CD4-positive, alpha-beta T cell (primary cell): ENCODE measurements around the gene PRICKLE2. TPM values are rescaled to one million over a fixed set of nuclear protein-coding genes. Genes with fewer than 3 reads are reported as not detected.

Experiments
- ATAC-seq: fragments of 200-7000 bp; cut with Tn5 transposase; one replicate; pipeline ENCODE4 v1.10.0; 2022; ENCODE audit warnings: mild to moderate bottlenecking; ENCODE audit not compliant: poor library complexity
- CTCF ChIA-PET: fragments of 350-600 bp; sonication (Branson Sonifier 250); formaldehyde crosslinking; loops from one replicate; lab custom pipeline; 2021; ENCODE audit warnings: antibody characterized with exemption, inconsistent platforms; lab: Charles Lee
- POLR2A ChIA-PET: fragments of 350-600 bp; sonication (Branson Sonifier 250); formaldehyde crosslinking; loops from one replicate; lab custom pipeline; 2021; ENCODE audit warnings: antibody characterized with exemption, inconsistent platforms; lab: Charles Lee
- DNase-seq, 14 experiments: peaks; one replicate each; pipeline ENCODE4 v3.0.0-alpha.2; 2013 to 2020; ENCODE audit warnings: mixed read lengths in 2 of 14
- H3K27ac ChIP-seq, 2 donors: one replicate each; pipeline versions ENCODE4 v1.5.1 to v1.7.0; 2013; ENCODE audit warnings: low read length in 2 of 2, low read depth in 1 of 2, mild to moderate bottlenecking in 1 of 2
- H3K27me3 ChIP-seq, 2 experiments: 1 replicate in 1 of 2; 2 replicates in 1 of 2; pipeline versions ENCODE4 v1.6.1 to v1.7.0; 2013; ENCODE audit warnings: low read length in 2 of 2, control low read depth in 1 of 2, mild to moderate bottlenecking in 1 of 2, moderate library complexity in 1 of 2; ENCODE audit not compliant: insufficient read depth in 2 of 2, control insufficient read depth in 1 of 2
- H3K36me3 ChIP-seq: one replicate; pipeline ENCODE4 v1.6.1; 2013; ENCODE audit warnings: low read length, control low read depth; ENCODE audit not compliant: insufficient read depth
- H3K4me1 ChIP-seq: one replicate; pipeline ENCODE4 v1.6.1; 2013; ENCODE audit warnings: low read length, control low read depth; ENCODE audit not compliant: insufficient read depth
- H3K4me3 ChIP-seq: one replicate; pipeline ENCODE4 v1.5.1; 2013; ENCODE audit warnings: mild to moderate bottlenecking, low read length, moderate library complexity
- H3K9me3 ChIP-seq, 2 experiments: 1 replicate in 1 of 2; 2 replicates in 1 of 2; pipeline versions ENCODE4 v1.6.1 to v1.7.0; 2013; ENCODE audit warnings: low read length in 2 of 2, mild to moderate bottlenecking in 2 of 2, control low read depth in 1 of 2, moderate library complexity in 1 of 2; ENCODE audit not compliant: control insufficient read depth in 1 of 2, insufficient read depth in 1 of 2
- H3K27ac Mint-ChIP-seq: one replicate; pipeline ENCODE4 v1.8.0; 2020; ENCODE audit warnings: mixed read lengths
- H3K27me3 Mint-ChIP-seq: one replicate; pipeline ENCODE4 v1.8.0; 2021; ENCODE audit warnings: mixed read lengths
- H3K36me3 Mint-ChIP-seq: one replicate; pipeline ENCODE4 v1.8.0; 2021; ENCODE audit warnings: low read depth, mixed read lengths
- H3K4me1 Mint-ChIP-seq: one replicate; pipeline ENCODE4 v1.8.0; 2021; ENCODE audit warnings: low read depth, mixed read lengths
- H3K4me3 Mint-ChIP-seq: one replicate; pipeline ENCODE4 v1.8.0; 2020; ENCODE audit warnings: mild to moderate bottlenecking, mixed read lengths
- H3K9me3 Mint-ChIP-seq: one replicate; pipeline ENCODE4 v1.8.0; 2020; ENCODE audit warnings: mixed read lengths
- CTCF ChIP-seq: fragments of 200-600 bp; IDR thresholded peaks from one replicate; pipeline ENCODE4 v1.8.0; 2022; ENCODE audit warnings: antibody characterized with exemption, mild to moderate bottlenecking
- intact Hi-C, 2 experiments: fragments of 100-400 bp; cut with DNase I in 1 of 2; cut with micrococcal nuclease in 1 of 2; formaldehyde crosslinking; loops; one replicate each; pipeline versions ENCODE4 v1.15.1 to v1.9.0; 2023 to 2025; cut with DNase I, micrococcal nuclease
- total RNA-seq, 174 experiments: library from RNA in 2 of 174; stranded (reverse) in 2 of 174; gene quantifications; one replicate each; pipeline ENCODE4 v1.2.3 and lab custom pipeline; 2021 to 2026

Gene PRICKLE2
- total RNA-seq, 2 experiments from 2014 or later: not detected

GRCh38 chr3:64232821-64233220 lies 7.6 kb upstream of the PRICKLE2 start:
- H3K27ac Mint-ChIP-seq: no peak overlapping the region
- H3K9me3 ChIP-seq: peaks cover 0 to 8% of the 10 kb centered on the region in 2 experiments
- no peaks in the 10 kb centered on the region for H3K27me3 ChIP-seq
- H3K4me3 ChIP-seq: no peak overlapping the region
- ATAC-seq: no peak
- no peaks in the 10 kb centered on the region for H3K36me3 ChIP-seq
- no peaks in the 10 kb centered on the region for H3K4me1 Mint-ChIP-seq
- ChIA-PET CTCF (no interaction called here), POLR2A (no interaction called here)
- no peak for TF ChIP-seq CTCF
- no peak overlapping the region for H3K4me3 Mint-ChIP-seq
- no peak for DNase-seq
- no peak overlapping the region for H3K27ac ChIP-seq
- no peaks in the 10 kb centered on the region for H3K4me1 ChIP-seq
- intact Hi-C loops: no loop called here
- no peaks in the 10 kb centered on the region for H3K27me3 Mint-ChIP-seq
- no peaks in the 10 kb centered on the region for H3K36me3 Mint-ChIP-seq
- no peaks in the 10 kb centered on the region for H3K9me3 Mint-ChIP-seq

- Histone ChIP-seq H3K27me3 (no peaks in the 10 kb centered on the region), H3K27ac (no peak overlapping the region), H3K36me3 (no peaks in the 10 kb centered on the region), H3K4me1 (no peaks in the 10 kb centered on the region), H3K9me3 (no peaks in the 10 kb centered on the region), H3K4me3 (no peak overlapping the region)
- no peaks in the 10 kb centered on the region for H3K9me3 Mint-ChIP-seq
- ATAC-seq (no peak), DNase-seq (no peak)
- intact Hi-C loops: no loop called here
- no peaks in the 10 kb centered on the region for H3K36me3 Mint-ChIP-seq
- no peaks in the 10 kb centered on the region for H3K4me1 Mint-ChIP-seq
- ChIA-PET POLR2A (no interaction called here), CTCF (no interaction called here)
- H3K27ac Mint-ChIP-seq: no peak overlapping the region
- H3K27me3 Mint-ChIP-seq: peaks cover 15% of the 10 kb centered on the region
- no peak for TF ChIP-seq CTCF
- H3K4me3 Mint-ChIP-seq: no peak overlapping the region
Observed at GRCh38 chr3:64229903-64230302, 4.6 kb upstream of the PRICKLE2 start.

- Mint-ChIP-seq H3K4me1 (no peaks in the 10 kb centered on the region), H3K27ac (no peak overlapping the region), H3K27me3 (peaks cover 20% of the 10 kb centered on the region), H3K36me3 (no peaks in the 10 kb centered on the region), H3K9me3 (no peaks in the 10 kb centered on the region), H3K4me3 (no peak overlapping the region)
- Histone ChIP-seq H3K36me3 (no peaks in the 10 kb centered on the region), H3K9me3 (no peaks in the 10 kb centered on the region), H3K4me3 (no peak overlapping the region), H3K27ac (no peak overlapping the region), H3K27me3 (no peaks in the 10 kb centered on the region), H3K4me1 (no peaks in the 10 kb centered on the region)
- ChIA-PET CTCF (no interaction called here), POLR2A (no interaction called here)
- no peak for TF ChIP-seq CTCF
- DNase-seq (no peak), ATAC-seq (no peak)
- intact Hi-C loops: no loop called here
Observed at GRCh38 chr3:64228110-64228509, 2.8 kb upstream of the PRICKLE2 start.
